CD4-positive, alpha-beta T cell treated with Interleukin-6 at 100 ng/mL for 8 hours (primary cell): ENCODE data around the gene MYRF.

ENCODE experiments used
- DNase-seq: peaks from one replicate; pipeline ENCODE4 v3.0.0-alpha.2; 2020; ENCODE audit warnings: mixed read lengths, low spot score

MYRF gene

GRCh38 chr11:61752117-61752924, at the start of gene MYRF:
Gene MYRF (plus strand): TSS chr11:61752636. CDS start chr11:61752745, 109 bp downstream.
- DNase-seq: peak; percentile 41

- DNase-seq: no peak
Observed at GRCh38 chr11:61702701-61703312, 49.6 kb upstream of the MYRF start.

GRCh38 chr11:61704838-61705237, 47.6 kb upstream of the MYRF start:
- DNase-seq: no peak

- no peak for DNase-seq
Observed at GRCh38 chr11:61706452-61707400, 45.7 kb upstream of the MYRF start.

GRCh38 chr11:61707574-61707973, 44.9 kb upstream of the MYRF start:
- no peak for DNase-seq

- DNase-seq: no peak
Observed at GRCh38 chr11:61709110-61709509, 43.3 kb upstream of the MYRF start.

- DNase-seq: no peak
Observed at GRCh38 chr11:61709572-61709971, 42.9 kb upstream of the MYRF start.

- no peak for DNase-seq
Observed at GRCh38 chr11:61710019-61710418, 42.4 kb upstream of the MYRF start.

GRCh38 chr11:61711037-61711436, 41.4 kb upstream of the MYRF start:
- DNase-seq: no peak

- DNase-seq: no peak
Observed at GRCh38 chr11:61711498-61711897, 40.9 kb upstream of the MYRF start.

GRCh38 chr11:61712314-61712713, 40.1 kb upstream of the MYRF start:
- no peak for DNase-seq

GRCh38 chr11:61712846-61713245, 39.6 kb upstream of the MYRF start:
- DNase-seq: no peak

GRCh38 chr11:61713464-61713863, 39.0 kb upstream of the MYRF start:
- no peak for DNase-seq

- no peak for DNase-seq
Observed at GRCh38 chr11:61713906-61714305, 38.5 kb upstream of the MYRF start.

GRCh38 chr11:61714316-61714715, 38.1 kb upstream of the MYRF start:
- no peak for DNase-seq

- DNase-seq: no peak
Observed at GRCh38 chr11:61714916-61715315, 37.5 kb upstream of the MYRF start.

- no peak for DNase-seq
Observed at GRCh38 chr11:61715867-61716266, 36.6 kb upstream of the MYRF start.

GRCh38 chr11:61716478-61717285, 35.8 kb upstream of the MYRF start:
- no peak for DNase-seq

GRCh38 chr11:61717286-61718033, 35.0 kb upstream of the MYRF start:
- DNase-seq: no peak

GRCh38 chr11:61718046-61718531, 34.3 kb upstream of the MYRF start:
- no peak for DNase-seq
